Pons (tissue), 1 donor: ENCODE data around the gene C6orf52.

Experiments used
- DNase-seq: peaks from one replicate; pipeline ENCODE4 v3.0.0-alpha.2; 2016; ENCODE audit warnings: low spot score

The C6orf52 gene

DNA sequence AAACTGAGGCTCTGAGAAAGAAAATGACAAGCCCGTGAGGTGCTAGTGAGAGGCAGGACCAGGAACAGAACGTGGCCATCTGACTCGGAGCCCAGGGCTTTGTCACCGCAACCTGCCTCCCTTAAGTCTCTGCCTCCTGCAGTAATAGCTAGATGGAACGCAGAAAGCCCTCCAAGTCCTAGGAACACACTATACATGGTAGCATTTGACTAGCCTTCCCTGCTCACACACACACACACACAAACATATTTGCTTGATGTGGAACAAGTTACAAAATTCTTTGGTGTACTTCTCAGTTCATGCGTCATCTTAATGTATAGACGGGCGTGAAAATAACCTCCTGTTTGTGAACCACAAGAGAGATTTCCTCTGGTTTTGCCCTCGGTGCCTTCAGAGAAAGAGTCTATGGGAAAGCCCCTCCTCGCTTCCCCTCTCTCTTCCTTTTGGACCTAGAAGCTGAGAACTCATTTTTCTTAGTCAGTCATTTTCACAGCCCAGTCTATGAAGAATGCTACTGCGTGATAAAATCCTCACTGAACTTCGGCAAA is 38.8 kb downstream of the C6orf52 start:
- no peak for DNase-seq

GRCh38 chr6:10644225-10644624 is 50.2 kb downstream of the C6orf52 start:
- no peak for DNase-seq

DNA sequence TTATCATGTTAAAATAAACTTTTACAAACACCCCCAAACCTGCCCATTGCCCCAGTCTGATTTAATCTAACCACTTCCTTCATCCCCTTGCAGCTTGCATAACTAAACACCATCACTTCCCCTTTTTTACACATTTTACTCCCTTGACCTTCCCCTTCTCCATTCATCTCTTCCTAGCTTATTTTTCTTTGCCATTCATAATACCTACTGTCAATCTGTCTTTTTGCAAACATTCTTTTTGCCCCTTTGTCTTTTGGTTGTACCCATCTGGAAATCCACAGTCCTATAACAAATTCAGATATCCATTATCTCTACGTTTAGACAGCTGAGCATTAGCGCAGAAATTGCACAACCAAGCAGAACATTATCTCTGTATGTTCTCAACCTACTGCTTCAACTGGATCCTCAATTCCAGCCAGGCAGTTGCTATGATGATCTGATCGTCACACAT is 51.2 kb downstream of the C6orf52 start:
- DNase-seq: peak; percentile 48

GRCh38 chr6:10641528-10641927 is 52.9 kb downstream of the C6orf52 start:
- DNase-seq: no peak

GRCh38 chr6:10640412-10640811 is 54.0 kb downstream of the C6orf52 start:
- DNase-seq: no peak

DNA sequence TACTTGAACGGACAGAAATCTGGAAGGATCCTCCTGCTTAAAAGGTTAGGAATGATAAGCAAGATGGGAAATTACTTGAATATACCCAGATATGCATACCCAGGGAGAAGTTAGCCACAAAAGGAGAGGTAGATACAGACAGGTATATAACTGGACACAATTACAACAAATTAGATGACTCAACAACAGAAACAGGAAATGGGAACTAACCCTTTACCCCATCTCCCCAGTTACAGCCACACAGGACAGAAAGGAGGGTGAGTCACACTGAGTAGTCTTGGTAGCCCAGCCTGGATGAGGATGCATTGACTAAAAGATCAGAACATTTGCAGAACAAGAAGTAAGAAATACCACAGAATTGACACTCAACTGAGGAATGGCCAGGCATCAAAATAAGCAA is 61.2 kb downstream of the C6orf52 start:
- no peak for DNase-seq

DNA sequence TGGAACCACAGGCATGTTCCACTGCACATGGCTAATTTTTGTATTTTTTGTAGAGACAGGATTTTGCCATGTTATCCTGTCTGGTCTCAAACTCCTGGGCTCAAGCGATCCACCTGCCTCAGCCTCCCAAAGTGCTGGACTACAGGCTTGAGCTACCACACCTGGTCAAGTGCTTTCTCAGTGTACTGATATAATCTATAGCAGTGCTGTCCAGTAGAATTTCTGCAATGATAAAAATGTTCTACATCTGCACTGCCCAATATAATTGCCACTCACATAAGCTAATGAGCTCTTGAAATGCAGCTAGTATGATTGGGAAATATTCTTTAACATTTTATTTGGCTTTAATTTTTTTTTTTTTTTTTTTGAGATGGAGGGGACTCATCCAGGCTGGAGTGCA is 64.2 kb downstream of the C6orf52 start:
- no peak for DNase-seq

DNA sequence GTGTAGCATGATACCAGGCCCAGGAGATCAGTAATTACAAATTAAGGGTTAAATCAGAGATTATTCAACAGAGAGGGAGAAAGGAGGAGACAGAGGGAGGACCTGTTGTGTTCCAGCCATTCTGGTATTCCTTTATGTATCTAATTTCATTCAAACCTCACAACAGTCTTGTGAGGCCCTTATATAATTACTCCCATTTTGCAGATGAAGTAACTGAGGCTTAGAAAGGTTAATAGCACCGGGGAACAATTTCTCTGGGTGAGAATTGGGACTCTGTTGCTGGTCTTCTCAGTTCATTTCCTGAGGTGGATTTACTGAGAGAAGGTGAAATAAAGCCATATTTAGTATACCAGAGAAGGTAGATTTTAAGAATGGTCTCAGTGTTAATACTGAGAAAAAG is 66.6 kb downstream of the C6orf52 start:
- no peak for DNase-seq

DNA sequence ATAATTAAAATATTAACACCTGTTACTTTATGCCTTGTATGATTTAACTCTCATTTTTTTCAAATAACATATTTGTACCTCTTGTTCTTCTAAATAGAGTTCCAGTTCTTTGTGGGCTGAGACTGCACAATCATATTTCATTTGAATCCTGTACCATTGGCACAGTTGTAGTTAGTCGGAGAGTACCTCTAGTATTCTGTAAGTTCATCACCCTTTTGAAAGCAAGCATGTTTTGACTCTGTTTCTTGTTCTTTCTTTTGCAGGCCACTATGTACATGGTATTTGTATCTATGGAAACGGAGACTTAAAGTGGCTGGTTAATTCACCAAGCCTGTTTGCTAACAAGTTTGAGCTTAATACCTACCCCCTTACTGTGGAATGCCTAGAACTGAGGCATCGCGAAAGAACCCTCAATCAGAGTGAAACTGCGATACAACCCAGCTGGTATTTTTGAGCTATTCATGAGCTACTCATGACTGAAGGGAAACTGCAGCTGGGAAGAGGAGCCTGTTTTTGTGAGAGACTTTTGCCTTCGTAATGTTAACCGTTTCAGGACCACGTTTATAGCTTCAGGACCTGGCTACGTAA is 68.2 kb downstream of the C6orf52 start:
- no peak for DNase-seq

- no peak for DNase-seq
Observed at GRCh38 chr6:10624836-10625235, 69.6 kb downstream of the C6orf52 start.

GRCh38 chr6:10621847-10622246 is 72.6 kb downstream of the C6orf52 start:
- no peak for DNase-seq
